Motor neuron (in vitro differentiated cells): Measurements from ENCODE around the gene ZNF839. TPM values are rescaled to one million over a fixed set of nuclear protein-coding genes. Genes with fewer than 3 reads are reported as not detected.

Experiments used
- ATAC-seq, 8 experiments: fragments of 200-7000 bp; cut with Tn5 transposase; replicated peaks in 6 of 8; 2 replicates each; pipeline ENCODE4 v1.8.0; 2021; ENCODE audit warnings: mild to moderate bottlenecking in 8 of 8, moderate library complexity in 8 of 8
- H3K27ac ChIP-seq, 2 donors: fragments of 250-450 bp; sonication (Bioruptor Pico); 2 replicates each; pipeline ENCODE4 v1.9.0; 2021; ENCODE audit warnings: antibody characterized with exemption in 2 of 2, mild to moderate bottlenecking in 2 of 2, moderate library complexity in 1 of 2
- H3K4me1 ChIP-seq, 2 donors: fragments of 250-450 bp; sonication (Bioruptor Pico); replicated peaks in 1 of 2; 2 replicates each; pipeline ENCODE4 v1.6.1; 2021; ENCODE audit warnings: antibody characterized with exemption in 2 of 2, mild to moderate bottlenecking in 2 of 2, moderate library complexity in 1 of 2
- H3K4me3 ChIP-seq, 5 donors: fragments of 250-450 bp; sonication (Bioruptor Pico); 2 replicates each; pipeline ENCODE4 v1.9.0; 2021; ENCODE audit warnings: antibody characterized with exemption in 5 of 5, mild to moderate bottlenecking in 5 of 5, moderate library complexity in 4 of 5
- WGBS, 10 experiments: fragments of 450-650 bp; shearing (Covaris generic); methylation state at CpG; one replicate each; pipeline ENCODE4 v1.0.0; 2022; 5-methylcytosine and 5-hydroxymethylcytosine counted together
- in situ Hi-C, 9 experiments: fragments of 400-800 bp; cut with MboI; loops; one replicate each; pipeline ENCODE4 v1.15.0; 2021; ENCODE audit warnings: low sequenced_read_pairs in 9 of 9, low pct_unique_long_range_greater_than_20kb in 2 of 9; ENCODE audit not compliant: unreplicated experiment in 9 of 9
- total RNA-seq, 8 experiments: library from RNA; unstranded; fragments of 300-600 nt; gene quantifications; 2 replicates each; pipeline versions ENCODE4 v1.2.3 to v1.2.4, GENCODE V29; 2022

Gene ZNF839
- total RNA-seq, 8 experiments from 2014 or later = 7.8 to 16.7 (median 10.2) TPM

DNA sequence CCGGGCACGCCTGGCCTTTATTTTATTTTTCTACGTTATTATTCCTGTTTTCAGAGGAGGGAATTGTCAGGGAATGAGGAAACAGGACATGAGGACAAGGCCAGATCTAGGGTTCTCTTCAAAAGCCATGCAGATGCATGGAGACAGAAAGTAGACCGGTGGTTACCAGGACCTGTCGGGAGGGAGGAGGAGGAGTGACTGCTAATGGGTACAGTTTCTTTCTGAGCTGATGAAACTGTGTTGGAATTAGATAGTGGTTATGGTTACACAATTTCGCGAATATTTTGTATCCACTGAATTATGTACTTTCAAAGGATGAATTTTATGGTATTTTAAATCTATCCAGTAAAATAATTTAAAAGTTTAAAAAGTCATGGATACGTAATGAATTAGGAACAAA is 11.3 kb downstream of the ZNF839 start:
- WGBS, 10 experiments = 78 to 100% (median 93%) methylated on average over 2 to 8 of the region's 8 CpGs
- in situ Hi-C loops = no loop called here
- ATAC-seq = no peak
- H3K27ac ChIP-seq = no peak overlapping the region
- H3K4me3 ChIP-seq = no peak overlapping the region
- H3K4me1 ChIP-seq = no peaks in the 10 kb centered on the region

- no peak overlapping the region for H3K27ac ChIP-seq
- in situ Hi-C loops = no loop called here
- no peak for ATAC-seq
- WGBS, 10 experiments = 80 to 100% (median 93%) methylated on average over 1 to 7 of the region's 7 CpGs; no CpG with 5 or more reads in 2 of the 10 experiments
- H3K4me1 ChIP-seq = no peaks in the 10 kb centered on the region
- no peak overlapping the region for H3K4me3 ChIP-seq
Observed at GRCh38 chr14:102333390-102333789, 13.8 kb downstream of the ZNF839 start.

DNA sequence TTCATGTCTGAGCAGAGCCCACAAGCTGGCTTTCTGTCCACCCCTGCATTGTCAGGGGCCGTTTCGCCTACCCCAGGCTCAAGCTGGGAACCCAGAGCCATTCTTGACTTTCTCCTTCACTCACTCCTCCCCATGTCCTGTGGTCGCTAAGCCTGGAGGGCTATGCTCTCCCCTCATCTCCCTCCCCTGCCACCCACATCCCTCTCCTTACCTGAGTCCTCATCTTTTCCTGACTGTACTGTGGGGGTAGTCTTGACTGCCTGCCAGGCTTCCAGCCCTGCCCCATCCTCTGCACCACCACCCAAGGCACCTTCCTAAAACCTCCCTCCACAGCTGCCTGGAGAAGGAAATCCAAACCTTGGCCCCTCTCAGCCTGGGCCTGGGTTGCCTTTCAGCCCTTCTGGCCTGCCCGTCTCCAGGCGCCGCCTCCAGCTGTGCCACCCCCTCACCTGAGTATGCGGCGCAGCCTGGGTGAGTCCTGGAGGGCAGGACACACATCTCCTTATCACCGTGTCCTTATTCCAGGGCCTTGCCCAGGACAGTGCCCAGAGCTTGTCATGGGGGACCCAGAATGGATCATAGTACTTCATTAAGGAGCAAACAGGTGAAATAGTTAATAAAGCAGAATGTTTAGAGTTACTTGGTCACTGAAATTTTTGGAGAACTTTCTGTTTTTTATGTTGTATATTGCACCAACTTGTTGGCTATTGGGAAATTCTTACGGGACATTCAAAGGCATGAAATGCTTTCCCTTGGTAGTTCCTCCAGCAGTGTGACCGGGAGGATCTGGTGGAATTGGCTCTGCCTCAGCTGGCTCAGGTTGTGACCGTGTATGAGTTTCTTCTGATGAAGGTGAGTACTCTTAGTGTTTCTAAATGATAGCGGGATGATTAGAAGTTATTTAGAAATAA is 14.5 kb downstream of the ZNF839 start:
- in situ Hi-C loops = no loop called here
- WGBS, 10 experiments = 89 to 100% (median 100%) methylated on average over 2 to 8 of the region's 13 CpGs; no CpG with 5 or more reads in 1 of the 10 experiments
- H3K27ac ChIP-seq = no peak overlapping the region
- H3K4me1 ChIP-seq = no peaks in the 10 kb centered on the region
- ATAC-seq = no peak
- H3K4me3 ChIP-seq = no peak overlapping the region

GRCh38 chr14:102335163-102335562 is 15.6 kb downstream of the ZNF839 start:
- no peak for ATAC-seq
- WGBS, 10 experiments = 80 to 100% (median 95%) methylated on average over 1 to 2 of the region's 7 CpGs; no CpG with 5 or more reads in 6 of the 10 experiments
- H3K4me3 ChIP-seq = no peak overlapping the region
- no peaks in the 10 kb centered on the region for H3K4me1 ChIP-seq
- H3K27ac ChIP-seq = no peak overlapping the region
- in situ Hi-C loops = no loop called here

GRCh38 chr14:102338724-102339123 is 19.2 kb downstream of the ZNF839 start:
- ATAC-seq = no peak
- 79 to 100% (median 87%) methylated on average over 1 to 9 of the region's 9 CpGs; no CpG with 5 or more reads in 1 of the 10 experiments for WGBS, 10 experiments
- no peak overlapping the region for H3K27ac ChIP-seq
- no peak overlapping the region for H3K4me3 ChIP-seq
- in situ Hi-C loops = no loop called here
- H3K4me1 ChIP-seq = no peaks in the 10 kb centered on the region

- no peak overlapping the region for H3K4me3 ChIP-seq
- WGBS, 10 experiments = 98 to 100% (median 100%) methylated on average over 1 to 7 of the region's 8 CpGs; no CpG with 5 or more reads in 7 of the 10 experiments
- no peak overlapping the region for H3K27ac ChIP-seq
- in situ Hi-C loops = no loop called here
- peak in 1 of 8 experiments; percentile 33 for ATAC-seq
- no peaks in the 10 kb centered on the region for H3K4me1 ChIP-seq
Observed at GRCh38 chr14:102341566-102341965, 22.0 kb downstream of the ZNF839 start.

DNA sequence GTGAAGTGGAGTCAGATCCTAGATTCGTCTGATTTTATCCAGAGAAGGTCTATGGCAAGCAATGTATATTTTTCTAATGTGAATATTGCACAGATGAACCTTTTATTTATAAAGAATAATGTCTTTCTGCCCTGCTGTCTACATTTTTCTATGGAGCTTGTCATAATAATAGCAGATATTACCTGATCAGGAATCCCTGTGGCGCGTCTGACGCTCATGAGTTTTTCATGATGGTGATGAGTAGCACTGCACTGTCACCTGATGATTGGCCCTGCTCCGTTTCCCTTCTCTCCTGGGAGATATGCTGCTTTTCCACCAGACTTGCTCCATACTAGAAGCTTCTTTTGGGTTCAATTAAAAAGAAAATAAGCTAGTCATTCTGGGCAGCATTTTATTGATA is 22.7 kb downstream of the ZNF839 start:
- 40 to 100% (median 92%) methylated on average over 1 to 5 of the region's 5 CpGs; no CpG with 5 or more reads in 1 of the 10 experiments for WGBS, 10 experiments
- in situ Hi-C loops = no loop called here
- Histone ChIP-seq H3K4me1 (no peaks in the 10 kb centered on the region), H3K27ac (no peak overlapping the region), H3K4me3 (no peak overlapping the region)
- no peak for ATAC-seq

GRCh38 chr14:102344084-102344483 is 24.5 kb downstream of the ZNF839 start:
- in situ Hi-C loops = no loop called here
- WGBS, 10 experiments = 87 to 100% (median 95%) methylated on average over 1 to 6 of the region's 7 CpGs; no CpG with 5 or more reads in 6 of the 10 experiments
- Histone ChIP-seq H3K4me1 (no peaks in the 10 kb centered on the region), H3K27ac (no peak overlapping the region), H3K4me3 (no peak overlapping the region)
- ATAC-seq = no peak

DNA sequence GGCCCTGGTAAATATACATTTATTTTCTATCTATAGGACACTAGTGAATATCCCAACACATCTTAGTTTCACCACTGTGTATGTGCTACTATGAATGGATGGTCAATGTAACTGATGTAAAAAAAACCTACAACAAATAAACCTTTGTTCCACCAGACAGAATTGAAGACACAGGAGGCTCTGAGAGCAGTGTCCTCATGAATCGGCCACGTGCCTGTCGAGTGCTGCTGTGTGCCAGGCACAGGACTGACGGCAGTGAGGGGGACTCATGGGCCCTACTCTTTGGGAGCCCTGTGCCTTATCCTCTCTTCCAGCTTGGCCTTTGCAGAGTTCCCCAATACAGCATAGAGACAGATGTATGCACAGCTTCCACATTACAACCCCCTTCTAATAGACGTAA is 24.9 kb downstream of the ZNF839 start:
- no peak overlapping the region for H3K27ac ChIP-seq
- H3K4me1 ChIP-seq = no peaks in the 10 kb centered on the region
- WGBS, 10 experiments = 70 to 97% (median 86%) methylated on average over 2 to 5 of the region's 5 CpGs; no CpG with 5 or more reads in 5 of the 10 experiments
- H3K4me3 ChIP-seq = no peak overlapping the region
- in situ Hi-C loops = no loop called here
- no peak for ATAC-seq

DNA sequence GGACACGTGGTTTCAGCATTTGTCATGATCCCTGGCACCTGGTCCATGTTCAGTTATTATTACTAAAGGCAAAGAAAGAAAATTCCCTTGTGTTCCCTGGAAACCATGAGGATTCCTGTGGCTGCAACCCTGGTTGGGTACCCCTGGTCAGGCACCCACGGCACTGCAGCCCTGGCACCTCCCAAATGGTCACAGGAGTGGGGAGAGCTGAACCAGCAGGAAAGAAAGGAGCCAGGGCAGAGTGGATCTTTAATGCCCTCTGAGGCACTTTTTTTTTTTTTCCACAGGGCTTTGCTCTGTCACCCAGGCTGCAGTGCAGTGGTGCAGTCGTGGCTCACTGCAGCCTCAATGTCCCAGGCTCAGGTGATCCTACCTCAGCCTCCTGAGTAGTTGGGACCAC is 25.7 kb downstream of the ZNF839 start:
- 50 to 100% (median 80%) methylated on average over 1 to 2 of the region's 3 CpGs; no CpG with 5 or more reads in 5 of the 10 experiments for WGBS, 10 experiments
- Histone ChIP-seq H3K4me1 (no peaks in the 10 kb centered on the region), H3K4me3 (no peak overlapping the region), H3K27ac (no peak overlapping the region)
- peak in 1 of 8 experiments; percentile 50 for ATAC-seq
- in situ Hi-C loops = no loop called here

DNA sequence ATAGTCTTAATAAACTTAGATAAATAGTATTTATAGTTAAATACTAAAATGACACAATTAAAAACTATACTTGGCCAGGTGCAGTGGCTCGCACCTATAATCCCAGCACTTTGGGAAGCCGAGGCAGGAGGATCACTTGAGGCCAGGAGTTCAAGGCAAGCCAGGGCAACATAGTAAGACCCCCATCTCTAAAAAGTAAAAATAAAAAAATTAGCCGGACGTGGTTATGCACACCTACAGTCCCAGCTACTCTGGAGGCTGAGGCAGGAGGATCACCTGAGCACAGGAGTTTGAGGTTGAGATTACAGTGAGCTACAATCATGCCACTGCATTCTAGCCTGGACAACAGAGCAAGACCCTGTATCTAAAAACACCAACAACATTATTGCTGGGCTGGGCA is 27.1 kb downstream of the ZNF839 start:
- Histone ChIP-seq H3K4me3 (no peak overlapping the region), H3K4me1 (no peaks in the 10 kb centered on the region), H3K27ac (no peak overlapping the region)
- no peak for ATAC-seq
- in situ Hi-C loops = no loop called here
- 94 to 100% (median 100%) methylated on average over 1 to 4 of the region's 4 CpGs; no CpG with 5 or more reads in 3 of the 10 experiments for WGBS, 10 experiments

- no peak overlapping the region for H3K27ac ChIP-seq
- 60 to 100% (median 88%) methylated on average over 1 to 5 of the region's 16 CpGs; no CpG with 5 or more reads in 5 of the 10 experiments for WGBS, 10 experiments
- ATAC-seq = no peak
- H3K4me3 ChIP-seq = no peak overlapping the region
- in situ Hi-C loops = no loop called here
- H3K4me1 ChIP-seq = no peaks in the 10 kb centered on the region
Observed at GRCh38 chr14:102348376-102348775, 28.8 kb downstream of the ZNF839 start.

DNA sequence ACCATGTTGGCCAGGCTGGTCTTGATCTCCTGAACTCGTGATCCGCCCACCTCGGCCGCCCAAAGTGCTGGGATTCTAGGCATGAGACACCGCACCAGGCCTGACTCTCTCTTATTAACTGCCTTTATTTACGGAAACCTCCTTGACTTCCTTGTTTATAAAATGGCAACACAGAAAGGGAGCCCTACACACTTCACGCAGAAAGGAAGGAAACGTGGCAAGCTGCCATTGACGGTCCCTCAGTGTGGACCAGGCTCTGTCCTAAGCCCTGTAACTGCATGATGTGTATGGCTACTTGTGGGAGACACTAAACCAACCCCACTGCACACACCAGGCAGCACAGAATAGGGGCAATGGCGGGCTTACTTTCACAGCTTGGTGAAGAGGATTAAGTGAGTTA is 31.5 kb downstream of the ZNF839 start:
- in situ Hi-C loops = no loop called here
- no peak for ATAC-seq
- 83 to 98% (median 94%) methylated on average over 2 to 9 of the region's 10 CpGs; no CpG with 5 or more reads in 1 of the 10 experiments for WGBS, 10 experiments
- Histone ChIP-seq H3K27ac (no peak overlapping the region), H3K4me3 (no peak overlapping the region), H3K4me1 (no peaks in the 10 kb centered on the region)
